ENCODE data around the gene FAM120A. TPM values are rescaled to one million over a fixed set of nuclear protein-coding genes. Genes with fewer than 3 reads are reported as not detected.
"Not testable (repeated sequence)": the region's sequence is repeated elsewhere in the genome, so short reads cannot be mapped to it uniquely, and the experiment has no call there.

Gene FAM120A
- total RNA-seq, 4 donors from 2014 or later, result 56.5 to 82.3 (median 65.7) TPM

DNA sequence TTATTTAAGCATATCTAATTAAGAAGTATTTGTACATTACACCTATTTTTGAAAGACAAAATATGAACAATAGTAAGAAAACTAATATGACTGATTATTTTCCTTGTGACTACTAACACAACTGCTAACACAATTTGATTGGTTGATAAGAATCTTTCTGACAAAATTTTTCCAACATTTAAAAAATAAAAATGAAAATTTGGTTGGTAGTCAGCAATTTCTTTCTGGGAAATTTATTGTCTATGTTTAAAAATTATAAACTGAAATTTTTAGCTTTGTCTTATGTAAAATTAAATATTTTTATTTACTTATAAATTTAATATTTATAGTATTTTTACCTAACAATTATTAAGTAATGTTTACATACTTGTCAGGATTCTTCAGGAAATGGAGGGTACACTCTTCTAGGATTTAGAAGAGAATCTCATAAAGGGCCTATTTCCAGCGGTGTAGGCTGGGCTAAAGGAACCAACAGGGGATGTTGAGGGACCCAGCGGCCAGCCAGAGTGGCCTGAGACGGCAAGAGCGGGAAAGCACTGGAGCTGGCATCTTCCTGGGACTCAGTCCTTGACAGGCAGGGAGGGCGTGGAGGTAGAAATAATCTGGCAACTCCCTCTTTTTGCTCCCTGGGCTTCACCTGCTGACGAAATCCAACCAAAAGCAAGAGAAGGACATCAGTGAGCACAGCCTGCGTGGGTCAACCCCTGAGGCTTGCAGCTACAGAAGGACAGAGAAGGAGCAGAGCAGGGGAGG is 14.7 kb upstream of the FAM120A start:
- no peak overlapping the region for H3K4me3 ChIP-seq
- TF ChIP-seq POLR2A (IDR thresholded peaks at IDR 0.05), result no peak
- TF ChIP-seq, protein P1, sequence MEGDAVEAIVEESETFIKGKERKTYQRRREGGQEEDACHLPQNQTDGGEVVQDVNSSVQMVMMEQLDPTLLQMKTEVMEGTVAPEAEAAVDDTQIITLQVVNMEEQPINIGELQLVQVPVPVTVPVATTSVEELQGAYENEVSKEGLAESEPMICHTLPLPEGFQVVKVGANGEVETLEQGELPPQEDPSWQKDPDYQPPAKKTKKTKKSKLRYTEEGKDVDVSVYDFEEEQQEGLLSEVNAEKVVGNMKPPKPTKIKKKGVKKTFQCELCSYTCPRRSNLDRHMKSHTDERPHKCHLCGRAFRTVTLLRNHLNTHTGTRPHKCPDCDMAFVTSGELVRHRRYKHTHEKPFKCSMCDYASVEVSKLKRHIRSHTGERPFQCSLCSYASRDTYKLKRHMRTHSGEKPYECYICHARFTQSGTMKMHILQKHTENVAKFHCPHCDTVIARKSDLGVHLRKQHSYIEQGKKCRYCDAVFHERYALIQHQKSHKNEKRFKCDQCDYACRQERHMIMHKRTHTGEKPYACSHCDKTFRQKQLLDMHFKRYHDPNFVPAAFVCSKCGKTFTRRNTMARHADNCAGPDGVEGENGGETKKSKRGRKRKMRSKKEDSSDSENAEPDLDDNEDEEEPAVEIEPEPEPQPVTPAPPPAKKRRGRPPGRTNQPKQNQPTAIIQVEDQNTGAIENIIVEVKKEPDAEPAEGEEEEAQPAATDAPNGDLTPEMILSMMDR (IDR thresholded peaks at IDR 0.05), result no peak
- H3K36me3 ChIP-seq, result no peaks in the 10 kb centered on the region
- intact Hi-C loops (cut with DNase I), result no loop called here
- WGBS, 2 donors, result 83 to 86% methylated on average over 7 of the region's 7 CpGs
- H3K9me3 ChIP-seq, result no peaks in the 10 kb centered on the region
- H3K27me3 ChIP-seq, result no peaks in the 10 kb centered on the region
- H3K27ac ChIP-seq, result no peak overlapping the region
- no peak for DNase-seq
- no peaks in the 10 kb centered on the region for H3K4me1 ChIP-seq

DNA sequence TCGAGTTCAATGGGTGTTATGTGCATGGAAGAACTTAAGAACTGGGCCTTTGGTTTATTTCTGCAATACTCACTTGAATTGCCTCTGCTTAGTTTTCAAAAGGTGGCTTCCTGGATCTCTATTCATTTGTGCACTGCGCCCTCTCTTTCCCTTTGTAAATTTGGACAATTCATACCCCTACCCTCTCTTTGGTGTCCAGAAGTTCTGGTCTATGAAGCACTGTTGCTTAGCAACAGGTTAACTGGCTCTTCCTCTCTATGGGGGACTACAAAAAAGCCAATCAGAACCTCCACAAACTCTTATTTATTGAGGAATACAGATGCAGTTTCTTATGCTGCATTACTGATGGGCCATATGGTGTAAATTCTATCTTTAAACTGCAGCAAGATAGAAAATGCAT is 13.5 kb upstream of the FAM120A start:
- no peaks in the 10 kb centered on the region for H3K27me3 ChIP-seq

DNA sequence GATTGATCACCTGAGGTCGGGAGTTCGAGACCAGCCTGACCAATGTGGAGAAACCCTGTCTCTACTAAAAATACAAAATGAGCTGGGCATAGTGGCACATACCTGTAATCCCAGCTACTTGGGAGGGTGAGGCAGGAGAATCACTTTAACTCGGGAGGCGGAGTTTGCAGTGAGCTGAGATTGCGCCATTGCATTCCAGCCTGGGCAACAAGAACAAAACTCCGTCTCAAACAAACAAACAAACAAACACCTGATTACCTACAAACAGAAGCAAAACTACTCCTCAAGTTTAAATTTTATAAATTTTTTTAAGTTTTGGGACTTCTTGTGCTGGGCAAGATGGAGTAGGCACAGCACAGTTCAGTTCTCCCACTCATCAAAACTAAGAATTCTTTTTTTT is 12.2 kb upstream of the FAM120A start:
- H3K4me3 ChIP-seq, DNase-seq, H3K36me3 ChIP-seq: not testable (repeated sequence)

More for the DNA sequence above, 13.5 kb upstream of the FAM120A start:
- WGBS, 2 donors, result 81 to 90% methylated on average over 2 of the region's 2 CpGs
- Histone ChIP-seq H3K9me3 (no peaks in the 10 kb centered on the region), H3K27ac (no peak overlapping the region), H3K4me1 (no peaks in the 10 kb centered on the region), H3K36me3 (no peaks in the 10 kb centered on the region), H3K4me3 (no peak overlapping the region)
- intact Hi-C loops (cut with DNase I), result no loop called here
- TF ChIP-seq POLR2A (IDR thresholded peaks at IDR 0.05), result no peak
- TF ChIP-seq, protein P1 (IDR thresholded peaks at IDR 0.05), result no peak
- no peak for DNase-seq

DNA sequence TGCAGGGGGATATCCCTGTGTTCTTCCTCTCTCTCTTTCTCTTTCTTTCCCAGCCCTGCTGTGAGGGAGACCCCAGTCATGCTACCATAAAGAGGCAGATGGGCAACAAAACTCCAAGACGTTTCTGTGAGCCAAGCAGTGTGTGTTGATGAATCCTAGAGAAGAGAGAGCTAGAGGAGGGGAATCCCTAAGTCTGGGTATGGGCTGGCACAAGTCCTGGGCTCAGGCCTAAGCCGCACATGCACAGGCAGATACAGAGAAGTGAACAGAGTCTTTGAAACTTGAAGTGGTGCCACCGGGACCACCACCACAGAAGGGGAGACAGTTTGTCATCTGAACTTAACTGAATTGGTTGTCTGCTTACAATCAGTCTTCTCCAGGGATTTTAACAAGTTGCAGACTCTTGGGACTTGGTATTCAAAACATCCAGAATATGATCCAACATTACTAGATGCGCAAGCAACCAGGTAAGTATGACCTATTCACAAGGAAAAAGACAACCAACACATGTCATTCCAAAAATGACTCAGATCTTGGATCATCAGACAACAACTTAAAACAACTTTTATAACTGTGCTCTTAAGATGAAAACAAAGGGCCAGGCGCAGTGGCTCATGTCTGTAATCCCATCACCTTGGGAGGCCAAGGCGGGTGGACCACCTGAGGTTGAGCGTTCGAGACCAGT is 10.4 kb upstream of the FAM120A start:
- Histone ChIP-seq H3K27ac (no peak overlapping the region), H3K27me3 (no peaks in the 10 kb centered on the region), H3K36me3 (peaks cover 0 to 5% (median 0%) of the 10 kb centered on the region in 3 donors), H3K4me3 (no peak overlapping the region), H3K9me3 (no peaks in the 10 kb centered on the region), H3K4me1 (peaks cover 0 to 8% (median 0%) of the 10 kb centered on the region in 3 donors)
- no peak for DNase-seq
- WGBS, 2 donors, result 68 to 84% methylated on average over 7 to 8 of the region's 8 CpGs
- TF ChIP-seq POLR2A (IDR thresholded peaks at IDR 0.05), result no peak
- TF ChIP-seq, protein P1 (IDR thresholded peaks at IDR 0.05), result no peak
- intact Hi-C loops (cut with DNase I), result no loop called here

More for the DNA sequence above, 12.2 kb upstream of the FAM120A start:
- H3K9me3 ChIP-seq; H3K4me1 ChIP-seq; intact Hi-C loops (cut with DNase I); H3K27ac ChIP-seq; H3K27me3 ChIP-seq: not testable (repeated sequence)
- WGBS, 2 donors, result 92 to 95% methylated on average over 6 of the region's 6 CpGs

DNA sequence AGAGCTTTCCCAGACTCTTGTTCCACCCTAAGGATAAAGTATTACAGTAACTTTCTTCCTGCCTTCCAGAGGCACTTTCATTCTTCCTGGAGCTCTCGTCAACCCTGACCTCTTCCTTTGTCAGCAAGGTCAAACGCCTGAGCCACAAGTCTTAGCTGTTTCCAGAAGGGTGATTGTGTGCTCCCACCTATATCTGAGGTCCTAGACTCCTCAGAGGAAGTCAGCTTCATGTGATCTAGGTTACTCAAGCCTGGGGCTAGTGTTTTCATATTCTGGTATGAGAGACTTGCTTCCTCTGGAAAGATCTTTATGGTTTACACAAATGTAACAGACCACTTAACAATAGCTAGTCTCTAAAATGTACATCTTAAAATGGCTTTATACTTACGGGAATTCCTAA is 5.4 kb upstream of the FAM120A start:
- WGBS, 2 donors, result 72 to 81% methylated on average over 3 of the region's 3 CpGs
- intact Hi-C loops (cut with DNase I), result no loop called here

More for the DNA sequence above, 5.4 kb upstream of the FAM120A start:
- DNase-seq, result no peak
- Histone ChIP-seq H3K4me1 (peaks cover 7 to 25% (median 13%) of the 10 kb centered on the region in 3 donors), H3K27ac (no peak overlapping the region), H3K36me3 (peaks cover 0 to 44% (median 21%) of the 10 kb centered on the region in 3 donors), H3K4me3 (no peak overlapping the region), H3K27me3 (no peaks in the 10 kb centered on the region), H3K9me3 (no peaks in the 10 kb centered on the region)
- TF ChIP-seq, protein P1 (IDR thresholded peaks at IDR 0.05), result no peak
- TF ChIP-seq POLR2A (IDR thresholded peaks at IDR 0.05), result no peak

All from esophagus squamous epithelium (tissue), 5 donors.